PC-3 (cell line): ENCODE data around the gene ACSS3. TPM values are rescaled to one million over a fixed set of nuclear protein-coding genes. Genes with fewer than 3 reads are reported as not detected.

Experiments used
- ATAC-seq: fragments of 200-7000 bp; cut with Tn5 transposase; 2 replicates; pipeline ENCODE4 v1.9.1; 2020; ENCODE audit warnings: mild to moderate bottlenecking, moderate library complexity
- BruUV-seq: library from RNA; stranded (reverse); fragments of 400-500 nt; replicated peaks from 2 replicates; lab custom pipeline; 2021; lab: Mats Ljungman, UMichigan
- CTCF ChIA-PET: fragments of 300-600 bp; sonication (Branson Sonifier 250); formaldehyde crosslinking; loops from one replicate; lab custom pipeline; 2022; ENCODE audit warnings: antibody characterized with exemption; lab: Charles Lee
- POLR2A ChIA-PET: fragments of 300-600 bp; sonication (Branson Sonifier 250); formaldehyde crosslinking; loops from one replicate; lab custom pipeline; 2022; ENCODE audit warnings: antibody characterized with exemption; ENCODE audit not compliant: unreplicated experiment; lab: Charles Lee
- DNase-seq: peaks from one replicate; pipeline ENCODE4 v3.0.0-alpha.2; 2015
- H2AFZ ChIP-seq: fragments of 300-600 bp; sonication (generic); 2 replicates; pipeline ENCODE4 v1.6.0; 2016; ENCODE audit warnings: antibody characterized with exemption, low read length
- H3F3A ChIP-seq: fragments of 300-600 bp; sonication (generic); one replicate; pipeline ENCODE4 v1.6.0; 2017; ENCODE audit warnings: antibody characterized with exemption, low read length, control low read depth, mild to moderate bottlenecking; ENCODE audit not compliant: unreplicated experiment
- H3K27ac ChIP-seq: fragments of 300-600 bp; sonication (generic); 2 replicates; pipeline ENCODE4 v1.5.1; 2016; ENCODE audit warnings: mild to moderate bottlenecking, low read length
- H3K27me3 ChIP-seq: fragments of 300-600 bp; sonication (generic); 2 replicates; pipeline ENCODE4 v1.6.1; 2016; ENCODE audit warnings: low read length, mixed read lengths
- H3K36me3 ChIP-seq: fragments of 300-600 bp; sonication (generic); 2 replicates; pipeline ENCODE4 v1.6.1; 2016; ENCODE audit warnings: low read depth, mixed run types, low read length, mixed read lengths
- H3K4me1 ChIP-seq: fragments of 300-600 bp; sonication (generic); 2 replicates; pipeline ENCODE4 v1.5.1; 2016; ENCODE audit warnings: low read length; ENCODE audit not compliant: insufficient read depth
- H3K4me2 ChIP-seq: fragments of 300-600 bp; sonication (generic); 2 replicates; pipeline ENCODE4 v1.6.0; 2016; ENCODE audit warnings: low read length
- H3K4me3 ChIP-seq: fragments of 300-600 bp; sonication (generic); 2 replicates; pipeline ENCODE4 v1.5.1; 2016; ENCODE audit warnings: mild to moderate bottlenecking, low read length, mixed read lengths
- H3K79me2 ChIP-seq: fragments of 300-600 bp; sonication (generic); 2 replicates; pipeline ENCODE4 v1.6.1; 2017; ENCODE audit warnings: low read length, mixed read lengths
- H3K9ac ChIP-seq: fragments of 300-600 bp; sonication (generic); 2 replicates; pipeline ENCODE4 v1.6.0; 2016; ENCODE audit warnings: mild to moderate bottlenecking, low read length
- H3K9me2 ChIP-seq: fragments of 300-600 bp; sonication (generic); replicated peaks from 2 replicates; pipeline ENCODE4 v1.6.1; 2016; ENCODE audit warnings: mixed run types, low read length, mixed read lengths
- H3K9me3 ChIP-seq: fragments of 300-600 bp; sonication (generic); 2 replicates; pipeline ENCODE4 v1.6.1; 2016; ENCODE audit warnings: low read length, mixed read lengths
- H4K20me1 ChIP-seq: fragments of 300-600 bp; sonication (generic); 2 replicates; pipeline ENCODE4 v1.6.1; 2016; ENCODE audit warnings: low read length, mixed read lengths
- CTCF ChIP-seq: fragments of 300-600 bp; sonication (generic); conservative IDR thresholded peaks from 2 replicates; pipeline ENCODE4 v1.5.1; 2017; ENCODE audit warnings: antibody characterized with exemption, low read depth, mild to moderate bottlenecking, low read length
- EZH2 ChIP-seq: fragments of 300-600 bp; sonication (generic); IDR thresholded peaks from one replicate; pipeline ENCODE4 v1.6.1; 2017; ENCODE audit warnings: antibody characterized with exemption, mild to moderate bottlenecking, low read length; ENCODE audit not compliant: unreplicated experiment
- EZH2phosphoT487 ChIP-seq: fragments of 300-600 bp; sonication (generic); IDR thresholded peaks from 2 replicates; pipeline ENCODE4 v1.6.1; 2018; ENCODE audit warnings: mild to moderate bottlenecking, antibody characterized with exemption, low read length, borderline replicate concordance
- intact Hi-C: fragments of 100-400 bp; cut with micrococcal nuclease; formaldehyde crosslinking; loops from 2 replicates; pipeline ENCODE4 v1.9.0; 2023
- total RNA-seq: library from RNA; depleted of rRNA; stranded (reverse); fragments of >200 nt; gene quantifications from 2 replicates; pipeline ENCODE4 v1.2.3, GENCODE V29; 2014

The ACSS3 gene
- total RNA-seq, 1 experiment from 2014 or later: not detected

- Histone ChIP-seq H2AFZ (no peak overlapping the region), H4K20me1 (no peaks in the 10 kb centered on the region), H3K4me2 (no peak overlapping the region), H3K36me3 (no peaks in the 10 kb centered on the region), H3K4me3 (no peak overlapping the region), H3K27ac (no peak overlapping the region), H3K27me3 (no peaks in the 10 kb centered on the region), H3K4me1 (no peaks in the 10 kb centered on the region), H3K9me3 (no peaks in the 10 kb centered on the region), H3K79me2 (no peaks in the 10 kb centered on the region), H3K9me2 (no peaks in the 10 kb centered on the region), H3F3A (no peaks in the 10 kb centered on the region), H3K9ac (no peak overlapping the region)
- POLR2A ChIA-PET: no interaction called here
- TF ChIP-seq CTCF: no peak
- TF ChIP-seq EZH2: no peak
- no peak for TF ChIP-seq EZH2phosphoT487
- DNase-seq (no peak), ATAC-seq (no peak)
- no TSS peak for BruUV-seq
- intact Hi-C loops: loop anchor here (10.0 kb wide), 1 partner anchor 114 kb away; no protein-coding TSS in a partner anchor
- CTCF ChIA-PET: no interaction called here
Measured at GRCh38 chr12:81141217-81141616, 63.3 kb downstream of the ACSS3 start.

GRCh38 chr12:81143057-81143456, 65.2 kb downstream of the ACSS3 start:
- H3K27me3 ChIP-seq: no peaks in the 10 kb centered on the region
- ATAC-seq: no peak
- no peak overlapping the region for H3K27ac ChIP-seq
- H3K9me2 ChIP-seq: no peaks in the 10 kb centered on the region
- H3K9me3 ChIP-seq: no peaks in the 10 kb centered on the region
- H4K20me1 ChIP-seq: no peaks in the 10 kb centered on the region
- no peak overlapping the region for H3K9ac ChIP-seq
- BruUV-seq: no TSS peak
- POLR2A ChIA-PET: no interaction called here
- H3K4me1 ChIP-seq: no peaks in the 10 kb centered on the region
- H3K4me3 ChIP-seq: no peak overlapping the region
- CTCF ChIA-PET: no interaction called here
- TF ChIP-seq EZH2: no peak
- TF ChIP-seq EZH2phosphoT487: no peak
- no peak for TF ChIP-seq CTCF
- intact Hi-C loops: loop anchor here (10.0 kb wide), 1 partner anchor 112 kb away; no protein-coding TSS in a partner anchor
- no peak for DNase-seq
- H3F3A ChIP-seq: no peaks in the 10 kb centered on the region
- no peak overlapping the region for H3K4me2 ChIP-seq
- H2AFZ ChIP-seq: no peak overlapping the region
- H3K79me2 ChIP-seq: no peaks in the 10 kb centered on the region
- no peaks in the 10 kb centered on the region for H3K36me3 ChIP-seq

- intact Hi-C loops: loop anchor here (10.0 kb wide), 1 partner anchor 108 kb away; no protein-coding TSS in a partner anchor
- H3K27me3 ChIP-seq: no peaks in the 10 kb centered on the region
- no peaks in the 10 kb centered on the region for H3F3A ChIP-seq
- ChIA-PET CTCF (no interaction called here), POLR2A (no interaction called here)
- H3K9me2 ChIP-seq: no peaks in the 10 kb centered on the region
- no TSS peak for BruUV-seq
- DNase-seq: no peak
- no peak overlapping the region for H2AFZ ChIP-seq
- no peak for TF ChIP-seq EZH2
- TF ChIP-seq EZH2phosphoT487: no peak
- no peak for TF ChIP-seq CTCF
- no peaks in the 10 kb centered on the region for H3K9me3 ChIP-seq
- H3K4me1 ChIP-seq: no peaks in the 10 kb centered on the region
- H3K9ac ChIP-seq: no peak overlapping the region
- no peak overlapping the region for H3K4me2 ChIP-seq
- no peaks in the 10 kb centered on the region for H4K20me1 ChIP-seq
- no peak overlapping the region for H3K4me3 ChIP-seq
- no peaks in the 10 kb centered on the region for H3K79me2 ChIP-seq
- no peaks in the 10 kb centered on the region for H3K36me3 ChIP-seq
- H3K27ac ChIP-seq: no peak overlapping the region
- ATAC-seq: no peak
Measured at GRCh38 chr12:81146228-81147225, 68.6 kb downstream of the ACSS3 start.
